Suppressor macrophage treated with lipopolysaccharide for 4 hours (primary cell): ENCODE results near the gene ANK3.
A peak's percentile ranks its signal among the peaks of the same experiment; 100 is the strongest.

Experiments used
- DNase-seq: peaks from one replicate; pipeline ENCODE4 v3.0.0-alpha.2; 2020

ANK3 gene

GRCh38 chr10:60271319-60272040 is 118.2 kb downstream of the ANK3 start:
- peak; percentile 46 for DNase-seq

- DNase-seq: no peak
These were observed 119.2 kb downstream of the ANK3 start for GRCh38 chr10:60270426-60270825.

DNA sequence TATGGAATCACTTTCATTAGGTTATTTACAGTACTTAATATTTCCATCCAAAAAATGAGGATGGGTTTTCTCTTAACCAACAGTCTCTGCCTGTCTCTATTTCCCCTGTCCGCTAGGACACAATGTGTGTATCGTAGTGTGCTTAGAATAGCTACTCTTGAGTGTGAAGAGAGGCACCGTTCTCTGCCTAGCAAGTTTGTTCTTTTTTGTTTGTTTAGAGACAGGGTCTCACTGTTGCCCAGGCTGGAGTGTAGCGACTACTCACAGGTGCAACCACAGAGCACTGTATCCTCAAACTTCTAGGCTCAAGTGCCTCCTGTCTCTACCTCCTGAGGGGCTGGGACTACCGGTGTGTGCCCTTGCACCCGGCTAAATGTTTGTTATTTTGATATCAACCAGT is 121.9 kb downstream of the ANK3 start:
- no peak for DNase-seq

GRCh38 chr10:60266513-60266912 is 123.2 kb downstream of the ANK3 start:
- DNase-seq: no peak

GRCh38 chr10:60262647-60263126 is 127.0 kb downstream of the ANK3 start:
- no peak for DNase-seq

DNA sequence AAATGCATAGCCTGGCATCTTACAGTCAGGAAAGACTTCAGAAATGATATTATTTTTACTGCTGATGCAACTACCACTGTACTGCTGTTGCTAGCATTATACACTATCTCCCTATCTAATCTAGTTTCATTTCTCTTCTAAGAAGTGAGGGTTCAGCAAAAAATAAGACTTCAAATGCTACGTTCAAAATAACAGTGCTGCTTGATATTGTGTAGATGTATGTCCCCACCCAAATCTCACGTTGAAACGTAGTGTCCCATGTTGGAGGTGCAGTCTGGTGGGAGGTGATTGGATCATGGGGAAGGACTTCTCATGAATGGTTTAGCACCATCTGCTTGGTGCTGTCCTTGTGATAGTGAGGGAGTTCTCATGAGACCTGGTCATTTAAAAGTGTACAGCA is 129.4 kb downstream of the ANK3 start:
- DNase-seq: no peak

- DNase-seq: no peak
These were observed 131.3 kb downstream of the ANK3 start for GRCh38 chr10:60258429-60258797.

- DNase-seq: no peak
These were observed 131.8 kb downstream of the ANK3 start for GRCh38 chr10:60257767-60258428.

- DNase-seq: no peak
These were observed 134.9 kb downstream of the ANK3 start for GRCh38 chr10:60254776-60255175.

- no peak for DNase-seq
These were observed 136.2 kb downstream of the ANK3 start for GRCh38 chr10:60253484-60253883.

- DNase-seq: no peak
These were observed 137.0 kb downstream of the ANK3 start for GRCh38 chr10:60252688-60253087.

GRCh38 chr10:60246382-60246781 is 143.3 kb downstream of the ANK3 start:
- DNase-seq: no peak

GRCh38 chr10:60239228-60239627 is 150.4 kb downstream of the ANK3 start:
- DNase-seq: no peak

- DNase-seq: peak; percentile 26
These were observed 150.9 kb downstream of the ANK3 start for GRCh38 chr10:60238759-60239100.

GRCh38 chr10:60237977-60238758 is 151.5 kb downstream of the ANK3 start:
- peak; percentile 73 for DNase-seq

GRCh38 chr10:60236869-60237524 is 152.7 kb downstream of the ANK3 start:
- DNase-seq: peak; percentile 88

DNA sequence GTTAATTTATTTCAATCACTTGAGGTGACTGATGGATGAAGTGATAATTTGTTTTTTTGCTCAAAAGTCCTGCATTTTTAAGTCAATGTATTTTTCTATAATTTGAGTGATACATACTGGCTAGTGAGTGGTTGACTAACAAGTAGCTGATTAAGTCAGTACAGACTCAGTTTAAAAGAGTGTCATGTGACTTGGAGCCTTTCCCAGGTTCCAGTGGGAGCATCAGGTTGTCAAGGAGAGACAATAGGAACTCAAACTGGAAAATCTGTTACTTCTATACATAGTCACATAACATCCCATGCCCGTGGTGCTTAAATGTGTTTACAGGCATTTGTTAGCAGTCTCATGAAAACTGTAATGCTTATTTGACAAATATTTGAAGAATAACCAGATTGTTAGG is 154.7 kb downstream of the ANK3 start:
- DNase-seq: no peak

- peak; percentile 47 for DNase-seq
These were observed 155.1 kb downstream of the ANK3 start for GRCh38 chr10:60234551-60234950.

DNA sequence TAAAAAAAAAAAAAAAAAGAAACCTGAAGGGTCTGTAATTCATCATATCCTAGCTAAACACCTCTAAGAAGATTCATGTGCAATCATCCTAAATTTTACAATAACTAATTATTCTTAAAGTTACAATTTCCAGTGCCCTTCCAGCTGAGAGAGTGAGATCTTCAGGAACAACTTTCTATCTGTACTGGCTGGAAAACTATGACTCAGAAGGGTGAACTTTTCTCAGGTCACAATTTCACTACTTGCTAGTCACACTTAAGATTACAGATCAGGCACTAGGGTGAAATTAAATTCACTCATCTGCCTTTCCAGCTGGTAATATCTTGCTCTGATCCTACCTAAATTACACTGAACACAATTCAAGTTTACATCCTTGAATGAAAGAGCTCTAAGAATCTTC is 158.8 kb downstream of the ANK3 start:
- DNase-seq: no peak

DNA sequence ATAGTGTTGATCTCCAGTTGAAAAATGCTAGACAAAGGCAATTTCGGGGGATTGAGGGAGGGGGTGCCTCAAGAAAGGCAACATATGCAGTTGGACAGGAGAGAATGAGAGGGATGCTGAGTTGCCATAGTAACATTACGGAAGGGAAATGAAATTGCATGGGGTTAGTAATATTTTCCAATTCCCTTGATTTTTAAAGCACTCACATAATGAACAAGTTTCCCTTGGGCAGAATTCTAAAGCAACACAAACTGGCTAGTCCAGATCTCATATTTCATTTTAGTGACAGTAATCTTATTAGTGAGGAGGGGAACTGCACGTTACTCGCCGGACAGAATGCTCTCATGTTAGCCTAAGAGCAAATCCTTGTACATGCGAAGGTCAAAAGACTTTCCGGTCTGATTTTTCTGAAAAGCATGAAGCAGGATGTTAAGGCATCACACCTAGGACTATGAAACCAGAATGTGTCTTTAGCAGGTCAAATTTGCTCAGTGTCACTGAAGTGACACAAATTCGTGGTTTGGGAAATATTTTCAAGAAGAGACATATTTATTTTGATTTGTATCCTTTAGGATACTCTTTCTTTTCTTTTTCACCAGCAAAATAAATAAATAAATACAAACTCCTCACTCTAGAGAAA is 165.5 kb downstream of the ANK3 start:
- DNase-seq: no peak

DNA sequence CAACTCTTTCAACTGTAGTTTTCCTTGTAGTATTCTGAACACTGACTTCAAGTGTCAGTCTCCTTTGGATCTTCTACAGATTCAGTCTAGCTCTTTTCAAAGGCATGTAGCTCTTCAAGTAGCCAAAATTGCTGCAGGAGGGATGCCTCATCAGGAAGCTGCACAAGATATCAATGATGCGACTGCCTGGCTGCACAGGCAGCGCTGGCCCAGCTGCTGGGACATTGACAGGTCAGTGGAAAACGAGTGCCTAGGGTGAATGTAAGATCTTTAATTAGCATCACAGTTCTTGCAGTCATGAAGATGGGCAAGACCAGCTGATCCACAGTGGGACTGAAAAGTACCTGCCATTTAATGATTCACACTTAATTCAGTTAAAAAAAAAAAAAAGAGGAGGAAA is 167.6 kb downstream of the ANK3 start:
- DNase-seq: no peak

GRCh38 chr10:60212195-60212594 is 177.5 kb downstream of the ANK3 start:
- no peak for DNase-seq
